Amygdala (tissue), 56 donors: Measurements from ENCODE around the gene SLC25A36.
A peak's percentile ranks its signal among the peaks of the same experiment; 100 is the strongest.
"Not testable (repeated sequence)": the region's sequence is repeated elsewhere in the genome, so short reads cannot be mapped to it uniquely, and the experiment has no call there.

ENCODE experiments used
- DNase-seq, 56 donors: peaks; one replicate each; lab custom pipeline; 2025; lab: John Stamatoyannopoulos, UW

The SLC25A36 gene

GRCh38 chr3:140987792-140988191, 46.2 kb downstream of the SLC25A36 start:
- not testable (repeated sequence) for DNase-seq

- DNase-seq: no peak
These were observed 52.7 kb downstream of the SLC25A36 start for GRCh38 chr3:140994316-140994715.

GRCh38 chr3:140994861-140995260, 53.2 kb downstream of the SLC25A36 start:
- DNase-seq: not testable (repeated sequence)

GRCh38 chr3:140995881-140996280, 54.2 kb downstream of the SLC25A36 start:
- no peak for DNase-seq

GRCh38 chr3:141000027-141000663, 58.5 kb downstream of the SLC25A36 start:
- peak in 47 of 56 donors; percentile 1 to 77 (median 29) for DNase-seq

GRCh38 chr3:141000686-141001085, 59.0 kb downstream of the SLC25A36 start:
- no peak for DNase-seq

- DNase-seq: no peak
These were observed 64.7 kb downstream of the SLC25A36 start for GRCh38 chr3:141006344-141006743.

GRCh38 chr3:141009496-141009895, 67.9 kb downstream of the SLC25A36 start:
- DNase-seq: no peak

GRCh38 chr3:141011232-141011996, 69.8 kb downstream of the SLC25A36 start:
- peak in 52 of 56 donors; percentile 3 to 84 (median 46) for DNase-seq

- DNase-seq: no peak
These were observed 70.3 kb downstream of the SLC25A36 start for GRCh38 chr3:141011997-141012262.

GRCh38 chr3:141012571-141012970, 70.9 kb downstream of the SLC25A36 start:
- DNase-seq: no peak

- no peak for DNase-seq
These were observed 73.8 kb downstream of the SLC25A36 start for GRCh38 chr3:141015481-141015880.

- not testable (repeated sequence) for DNase-seq
These were observed 76.0 kb downstream of the SLC25A36 start for GRCh38 chr3:141017366-141018322.

GRCh38 chr3:141019244-141019643, 77.6 kb downstream of the SLC25A36 start:
- no peak for DNase-seq

GRCh38 chr3:141020143-141020830, 78.7 kb downstream of the SLC25A36 start:
- no peak for DNase-seq

- no peak for DNase-seq
These were observed 79.6 kb downstream of the SLC25A36 start for GRCh38 chr3:141021261-141021660.
